Dedifferentiated amniotic fluid mesenchymal stem cell (primary cell): ENCODE data around the gene GRIA1.

Experiments
- DNase-seq: peaks from one replicate; pipeline ENCODE4 v3.0.0-alpha.2; 2016; ENCODE audit errors: extremely low spot score

GRIA1 gene

DNA sequence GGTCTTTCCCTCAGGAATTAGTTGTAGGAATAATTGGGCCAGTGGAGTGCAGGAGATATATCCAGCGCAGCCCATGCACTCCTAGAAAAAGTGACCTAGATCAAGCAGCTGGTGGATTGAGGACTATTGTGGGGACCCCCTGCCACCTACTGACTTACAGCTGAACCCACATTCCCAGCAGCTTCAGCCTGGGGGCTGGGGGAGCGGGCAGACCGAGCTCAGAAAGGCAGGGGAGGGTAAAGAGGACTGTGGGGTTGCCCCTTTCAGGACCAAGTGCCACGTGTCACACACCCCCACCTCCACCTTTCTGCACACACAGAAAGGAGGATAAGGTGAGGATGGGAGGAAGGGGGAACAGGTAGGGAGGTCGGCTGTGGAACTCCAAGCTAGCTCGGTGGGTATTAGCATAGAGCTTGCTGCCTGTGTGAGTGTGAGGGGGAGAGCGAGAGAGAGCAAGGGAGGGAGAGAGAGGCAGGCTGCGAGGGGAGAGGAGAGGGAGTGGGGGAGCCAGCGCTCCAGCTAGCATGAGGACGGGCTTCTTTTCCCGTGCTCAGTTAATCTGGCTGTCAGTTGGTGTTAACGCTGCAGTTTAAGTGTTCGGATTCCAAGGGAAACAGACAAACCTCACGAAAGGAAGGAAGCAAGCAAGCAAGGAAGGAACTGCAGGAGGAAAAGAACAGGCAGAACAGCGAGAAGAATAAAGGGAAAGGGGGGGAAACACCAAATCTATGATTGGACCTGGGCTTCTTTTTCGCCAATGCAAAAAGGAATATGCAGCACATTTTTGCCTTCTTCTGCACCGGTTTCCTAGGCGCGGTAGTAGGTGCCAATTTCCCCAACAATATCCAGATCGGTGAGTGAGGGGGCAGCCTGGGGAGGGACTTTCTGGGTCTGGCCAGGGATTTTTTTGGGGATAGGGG, at the start of gene GRIA1:
GRIA1 (plus strand) TSS at position 553 of the 920 bp plus-strand sequence.
- no peak for DNase-seq

DNA sequence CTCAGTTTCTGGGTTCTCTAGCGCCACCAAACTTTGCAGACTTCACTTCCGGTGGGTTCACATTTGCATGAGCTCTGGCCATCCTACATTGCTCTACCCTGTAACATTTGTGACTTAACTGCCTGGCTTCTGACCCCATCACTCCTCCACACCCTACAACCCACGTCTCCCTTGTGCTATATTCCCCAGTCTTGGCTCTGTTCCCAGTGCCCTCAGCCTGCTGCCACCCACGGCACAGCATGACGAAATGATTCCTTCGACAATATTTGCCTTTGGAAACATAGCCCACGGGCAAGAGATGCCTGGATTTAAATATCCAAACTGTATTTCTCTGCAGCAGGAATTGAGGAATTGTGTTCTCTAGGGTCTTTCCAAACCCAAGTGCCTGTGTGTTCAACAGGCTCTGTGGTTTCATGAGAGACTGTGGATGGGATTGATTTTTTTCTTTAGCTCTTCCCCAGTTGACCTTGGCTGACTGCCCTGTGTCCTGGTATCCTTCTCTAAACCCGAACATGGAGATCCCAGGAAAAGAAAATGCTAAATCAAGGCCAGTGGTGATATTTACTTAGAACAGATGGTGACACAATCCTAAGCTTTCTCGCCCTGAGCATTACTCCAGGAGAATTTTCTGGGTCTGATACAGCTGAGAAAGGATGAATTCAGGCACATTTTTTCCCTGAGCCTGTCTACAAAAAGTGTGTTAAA, 44.4 kb upstream of the GRIA1 start:
- DNase-seq: peak; percentile 26

DNA sequence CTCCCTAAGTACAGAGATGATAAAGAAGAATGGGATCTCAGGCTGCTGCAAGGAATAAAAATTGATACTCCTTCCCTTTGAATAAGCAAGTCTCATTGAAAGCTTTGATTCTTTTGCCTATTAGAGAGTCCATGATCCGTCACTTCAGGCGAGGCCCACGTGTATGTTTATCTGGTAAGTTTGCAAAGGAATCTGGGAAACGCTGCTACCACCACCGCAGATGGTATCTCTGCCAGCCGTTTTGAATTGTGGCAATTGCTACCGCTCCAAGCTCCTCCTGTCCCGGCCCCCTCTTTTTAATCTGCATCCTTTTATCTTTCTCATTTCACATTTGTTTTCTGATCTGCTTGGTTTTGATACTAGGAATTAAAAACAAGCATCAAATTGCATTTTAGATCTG, 42.9 kb upstream of the GRIA1 start:
- DNase-seq: no peak

DNA sequence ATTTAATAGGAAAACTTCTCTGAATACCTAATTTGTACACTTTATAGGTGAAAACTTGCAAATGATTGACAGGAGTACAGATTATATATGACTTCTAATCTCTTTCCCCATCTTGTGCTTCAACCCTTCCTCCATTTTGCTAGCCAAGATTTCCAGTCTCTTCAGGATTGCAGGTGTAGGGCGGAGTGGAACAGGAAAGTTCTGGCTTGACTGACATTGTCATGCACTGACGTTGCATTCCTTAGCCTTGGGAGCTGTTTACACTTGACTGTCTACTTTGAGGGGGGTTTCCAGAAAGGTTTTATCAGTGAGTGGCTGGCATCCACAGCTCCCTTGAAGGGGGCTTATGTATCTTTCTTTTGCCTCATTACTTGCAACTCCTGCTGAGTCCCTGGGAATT, 34.1 kb upstream of the GRIA1 start:
- no peak for DNase-seq

DNA sequence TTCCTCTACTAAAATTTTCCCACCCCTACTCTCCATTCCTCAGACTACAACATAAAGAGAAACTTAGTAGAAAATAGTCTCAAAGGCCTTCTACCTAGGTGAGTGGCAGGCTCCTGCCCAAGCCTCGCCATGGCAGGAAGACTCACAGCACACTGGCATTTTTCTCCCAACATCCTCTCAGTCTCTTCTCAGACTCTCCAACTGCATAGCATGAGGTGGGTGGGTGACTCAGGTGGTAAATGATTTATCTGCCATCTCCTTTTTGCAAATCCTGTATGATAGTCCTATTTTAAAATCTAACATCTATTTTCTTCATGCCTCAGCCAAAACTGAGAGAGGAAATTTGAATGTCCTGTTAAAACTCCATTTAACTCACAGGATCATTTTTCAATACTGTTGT, 33.5 kb upstream of the GRIA1 start:
- DNase-seq: no peak

DNA sequence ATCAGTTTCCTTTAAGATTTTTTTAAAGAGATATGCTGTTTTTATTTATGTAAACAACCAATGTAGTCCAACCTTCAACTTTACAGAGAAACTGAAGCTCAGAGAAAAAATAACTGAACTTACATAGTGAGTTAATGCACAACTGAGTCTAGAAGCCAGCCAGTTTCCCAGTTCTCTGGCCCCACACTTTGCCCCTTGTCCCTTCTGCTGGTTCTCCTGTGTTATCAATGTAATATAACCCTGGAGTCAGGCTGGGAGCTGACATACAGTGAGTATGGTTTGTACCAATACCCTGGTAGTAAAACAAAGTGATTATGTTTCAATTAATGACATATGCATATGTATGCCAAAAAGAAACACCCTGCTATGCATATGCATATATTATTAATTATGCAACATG, 32.2 kb upstream of the GRIA1 start:
- no peak for DNase-seq

DNA sequence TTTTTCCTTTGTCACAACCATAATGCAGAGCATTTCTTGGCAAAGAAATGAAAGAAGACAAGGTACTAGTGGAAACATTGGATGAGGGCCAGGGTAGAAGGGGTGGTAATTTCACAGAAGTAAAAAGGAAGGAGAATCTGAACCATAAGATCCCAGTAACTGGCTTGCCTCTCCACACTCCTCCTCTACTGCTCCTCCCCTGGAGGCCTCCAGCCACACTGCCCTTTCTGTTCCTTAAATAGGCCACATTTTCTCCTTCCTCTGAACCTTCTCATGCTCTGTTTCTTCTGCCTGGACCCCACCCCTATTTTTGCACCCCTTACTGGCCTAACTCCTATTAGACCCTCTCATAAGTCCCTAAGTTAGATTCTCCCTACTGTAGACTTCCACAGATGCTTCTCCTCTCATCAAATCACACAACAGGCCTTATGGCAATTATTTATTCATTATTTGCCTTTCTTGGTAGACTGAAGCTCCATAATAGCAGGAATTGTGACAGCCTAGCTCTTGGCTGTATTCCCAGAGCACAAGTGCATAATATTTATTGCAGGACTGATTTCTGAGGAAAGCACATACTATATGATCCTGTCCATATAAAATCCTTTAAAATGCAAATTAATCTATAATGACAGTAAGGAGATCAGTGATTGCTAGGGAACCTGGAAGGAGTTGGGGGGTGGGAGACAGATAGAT, 31.3 kb upstream of the GRIA1 start:
- no peak for DNase-seq

DNA sequence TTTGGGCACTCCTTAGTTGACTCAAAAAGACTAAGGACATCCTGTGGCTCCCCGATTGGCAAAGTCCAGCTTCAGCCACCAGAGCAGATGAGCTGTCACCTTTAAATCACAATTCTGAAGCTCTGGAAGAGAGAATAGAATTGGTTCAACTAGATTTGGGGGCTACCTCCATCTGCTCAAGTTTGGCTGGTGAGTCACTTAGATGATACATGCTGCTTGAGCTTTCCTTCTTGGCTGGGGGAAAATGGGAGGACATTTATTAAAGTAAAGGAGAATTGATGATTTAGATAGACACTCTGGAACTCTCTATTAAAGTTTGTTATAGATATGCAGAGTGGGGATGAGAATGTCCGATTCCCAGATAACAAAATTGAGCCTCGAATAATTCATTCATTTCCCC, 30.0 kb upstream of the GRIA1 start:
- DNase-seq: no peak

DNA sequence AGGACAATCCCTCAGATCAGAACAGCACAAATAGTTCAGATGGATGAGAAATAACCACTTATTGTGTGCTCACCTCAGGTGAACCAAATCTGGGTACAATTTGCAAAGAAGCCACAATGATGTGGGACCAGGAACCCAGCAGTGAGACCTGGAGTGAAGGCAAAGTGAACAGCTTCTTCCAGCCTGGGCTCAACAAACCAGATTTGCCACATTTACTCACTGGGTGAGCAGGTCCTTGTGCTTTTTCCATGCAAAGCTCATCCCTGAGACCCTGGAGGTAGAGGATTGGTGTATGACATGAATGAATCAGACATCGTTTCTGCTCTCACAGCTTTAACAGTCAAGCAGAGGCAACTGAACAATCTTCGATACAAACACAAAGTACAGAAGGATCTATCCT, 29.1 kb upstream of the GRIA1 start:
- no peak for DNase-seq

DNA sequence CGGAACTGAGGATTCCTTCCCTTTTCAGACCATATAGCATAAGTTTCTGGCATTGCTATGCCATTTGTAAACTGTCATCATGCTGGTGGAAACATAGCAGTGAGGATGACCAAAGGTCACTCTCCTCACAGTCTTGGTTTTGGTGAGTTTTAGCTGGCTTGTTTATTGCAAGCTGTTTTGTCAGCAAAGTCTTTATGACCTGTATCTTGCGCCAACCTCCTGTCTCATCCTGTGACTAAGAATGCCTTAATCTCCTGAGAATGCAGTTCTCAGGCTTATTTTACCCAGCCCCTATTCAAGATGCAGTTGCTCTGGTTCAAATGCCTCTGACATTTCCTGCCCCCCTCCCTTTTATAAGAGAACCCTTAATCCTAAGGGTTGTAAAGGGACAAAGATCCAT, 26.7 kb upstream of the GRIA1 start:
- peak; percentile 26 for DNase-seq

DNA sequence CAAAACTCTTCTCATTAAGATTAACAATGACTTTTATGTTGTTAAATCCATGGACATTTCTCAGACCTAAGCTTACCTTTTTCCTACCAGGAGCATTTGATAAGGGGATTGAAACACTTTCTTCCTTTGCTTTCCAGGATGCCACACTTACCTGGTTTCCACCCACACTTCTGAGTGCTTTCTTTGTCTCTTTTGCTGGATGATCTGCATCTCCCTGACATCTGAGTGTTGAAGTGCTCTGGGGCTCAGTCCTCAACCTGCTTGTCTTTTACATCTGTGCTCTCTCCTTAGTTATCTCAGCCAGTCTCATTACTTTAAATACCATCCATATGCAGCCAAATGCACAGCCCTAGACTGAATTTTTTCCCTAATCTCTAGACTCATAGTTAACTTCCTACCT, 22.9 kb upstream of the GRIA1 start:
- DNase-seq: no peak

DNA sequence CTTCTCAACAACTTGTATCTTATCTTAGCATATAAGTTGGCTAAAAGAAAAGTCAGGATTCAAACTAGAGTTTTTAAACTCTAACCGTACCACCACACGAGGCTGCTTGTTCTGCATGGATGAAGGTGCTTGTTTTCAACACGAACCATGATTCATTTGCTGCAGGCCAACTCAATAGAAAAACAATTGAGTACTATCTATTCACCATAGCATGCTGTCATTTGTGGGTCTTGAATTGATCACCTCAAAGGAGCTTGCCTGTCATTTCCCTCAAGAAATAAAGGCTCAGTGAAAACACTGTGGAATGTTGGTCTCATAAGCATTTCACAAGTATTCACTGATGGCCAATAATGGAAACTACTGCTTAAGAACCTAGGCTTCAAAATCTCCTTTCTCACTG, 21.0 kb upstream of the GRIA1 start:
- DNase-seq: no peak

DNA sequence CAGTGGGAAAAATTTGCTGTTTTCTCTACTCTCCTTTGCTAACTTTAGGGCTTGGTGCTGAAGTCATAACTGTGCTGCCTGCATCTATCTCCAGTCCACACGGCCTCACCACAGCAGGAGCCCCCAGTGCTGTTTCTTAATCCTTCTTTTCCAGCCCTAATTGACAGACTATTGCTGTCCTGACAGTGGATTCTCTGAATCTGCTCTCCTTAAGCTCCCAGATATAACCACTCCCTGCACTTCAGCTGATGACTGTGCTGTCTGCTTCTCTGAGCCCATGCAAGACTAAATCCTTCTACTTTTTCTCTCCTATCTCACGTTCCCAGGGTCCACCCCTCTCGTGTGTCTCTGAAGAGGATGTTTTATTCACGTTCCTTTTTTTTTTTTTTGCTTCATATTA, 19.7 kb upstream of the GRIA1 start:
- DNase-seq: no peak

DNA sequence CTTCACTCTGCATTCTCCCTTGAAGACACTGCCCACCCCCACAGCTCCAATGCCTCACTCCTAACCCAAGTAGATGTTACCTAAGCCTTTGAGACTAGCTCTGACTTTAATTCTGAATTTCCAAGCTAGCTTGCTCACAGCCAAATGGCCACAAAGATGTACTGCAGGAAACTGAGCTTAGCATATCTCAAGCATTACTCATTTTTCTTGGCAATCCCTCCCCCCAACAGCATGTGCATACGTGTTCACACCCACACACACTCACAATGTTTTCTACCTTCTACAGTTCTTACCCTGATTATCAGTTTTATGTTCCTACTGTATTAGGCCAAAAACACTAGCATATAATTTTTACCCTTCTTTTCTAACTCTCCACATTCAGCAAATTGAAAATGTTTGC, 13.7 kb upstream of the GRIA1 start:
- DNase-seq: no peak

DNA sequence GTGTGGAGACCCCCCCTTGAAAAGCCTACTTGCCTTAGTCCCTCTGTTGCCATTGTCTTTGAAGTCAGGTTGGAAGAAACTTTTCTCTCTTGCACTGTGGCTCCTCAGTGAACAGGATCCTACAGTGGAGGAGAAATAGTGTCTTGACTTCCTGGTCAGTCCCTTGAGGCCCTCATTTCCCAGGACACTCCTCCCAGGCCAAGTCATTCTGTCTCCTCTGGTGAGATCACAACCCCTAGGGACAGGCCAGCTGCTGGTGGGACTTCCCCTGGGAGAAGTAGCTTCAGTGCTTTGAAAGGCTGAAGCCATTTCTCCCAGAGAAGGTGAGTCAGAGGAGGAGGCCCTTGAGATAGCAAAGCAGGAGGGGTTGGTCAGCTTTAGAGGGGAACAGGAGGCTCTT, 10.1 kb upstream of the GRIA1 start:
- no peak for DNase-seq

DNA sequence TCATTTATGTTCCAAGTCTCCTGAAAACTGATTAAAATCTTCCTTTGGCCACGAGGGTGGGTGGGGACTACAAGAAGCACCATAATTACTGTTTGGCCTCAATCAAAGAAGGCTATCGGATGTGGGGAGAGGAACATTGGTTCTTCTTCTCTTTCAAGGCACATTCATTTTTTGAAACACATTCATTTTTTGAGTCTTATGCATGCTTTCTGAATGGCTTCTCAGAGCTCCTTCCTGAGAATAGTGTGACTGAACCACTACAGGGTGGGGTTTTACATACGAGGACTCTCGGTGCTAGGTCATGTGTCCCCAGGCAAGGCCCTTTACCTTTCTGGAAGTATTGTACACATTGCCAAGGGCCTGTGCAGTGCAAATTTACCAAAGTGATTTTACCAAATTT, 7.0 kb upstream of the GRIA1 start:
- DNase-seq: no peak

DNA sequence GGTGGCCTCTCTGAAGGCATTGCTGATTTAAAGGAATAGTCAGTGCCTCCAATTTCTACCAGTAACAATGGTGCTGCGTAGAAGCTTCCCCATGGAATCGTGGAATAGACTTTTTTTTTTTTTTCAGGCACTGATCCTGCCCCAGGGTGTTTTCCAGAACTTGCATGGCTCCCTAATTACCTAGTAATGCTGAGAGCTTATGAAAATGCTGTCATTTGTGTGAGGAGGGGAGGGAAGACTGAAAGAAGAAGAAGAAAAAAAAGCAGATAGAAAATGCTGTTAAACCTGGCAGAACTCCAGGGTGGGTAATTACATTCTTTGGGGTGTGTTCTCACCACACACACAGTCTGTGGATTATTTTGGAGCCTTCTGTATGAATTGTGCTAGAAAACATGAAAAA, 4.8 kb upstream of the GRIA1 start:
- no peak for DNase-seq

DNA sequence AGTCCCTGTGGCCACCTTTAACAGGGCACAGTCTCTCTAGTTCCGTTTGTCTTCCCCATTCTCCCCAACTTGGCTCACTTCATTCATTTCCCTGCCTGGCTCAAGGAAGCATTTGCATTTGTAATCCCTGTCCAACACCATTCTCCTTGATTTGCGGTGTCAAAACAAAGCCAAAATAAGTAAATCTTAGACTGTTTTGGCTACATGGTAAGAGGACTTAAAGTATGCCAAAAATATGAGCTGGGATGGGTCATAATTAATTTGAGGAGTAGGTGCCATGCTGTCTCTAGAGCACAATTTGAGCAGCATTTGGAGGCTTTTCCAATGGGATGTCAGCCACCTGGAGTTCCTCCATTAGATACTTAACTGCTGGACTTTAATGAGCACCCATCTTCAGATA, 3.7 kb upstream of the GRIA1 start:
- no peak for DNase-seq

DNA sequence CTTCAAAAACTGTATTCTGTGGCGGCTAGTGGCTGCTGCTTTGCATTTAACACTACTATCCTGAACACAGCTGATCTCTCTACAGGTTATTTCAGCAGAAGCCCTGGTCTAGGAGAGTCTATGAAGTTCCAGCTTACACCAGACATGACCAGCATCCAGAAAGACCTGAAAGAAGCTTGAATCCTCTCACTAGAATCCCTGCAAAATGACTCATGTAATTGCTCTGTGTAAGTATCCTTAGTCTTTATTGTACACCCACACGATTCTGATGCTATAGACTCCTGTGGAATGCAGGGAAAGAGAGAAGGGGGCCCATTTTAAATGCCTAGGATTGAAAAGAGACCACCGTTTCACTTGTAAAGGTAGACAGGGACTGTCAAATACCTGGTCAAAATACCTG, 859 bp upstream of the GRIA1 start:
- no peak for DNase-seq

DNA sequence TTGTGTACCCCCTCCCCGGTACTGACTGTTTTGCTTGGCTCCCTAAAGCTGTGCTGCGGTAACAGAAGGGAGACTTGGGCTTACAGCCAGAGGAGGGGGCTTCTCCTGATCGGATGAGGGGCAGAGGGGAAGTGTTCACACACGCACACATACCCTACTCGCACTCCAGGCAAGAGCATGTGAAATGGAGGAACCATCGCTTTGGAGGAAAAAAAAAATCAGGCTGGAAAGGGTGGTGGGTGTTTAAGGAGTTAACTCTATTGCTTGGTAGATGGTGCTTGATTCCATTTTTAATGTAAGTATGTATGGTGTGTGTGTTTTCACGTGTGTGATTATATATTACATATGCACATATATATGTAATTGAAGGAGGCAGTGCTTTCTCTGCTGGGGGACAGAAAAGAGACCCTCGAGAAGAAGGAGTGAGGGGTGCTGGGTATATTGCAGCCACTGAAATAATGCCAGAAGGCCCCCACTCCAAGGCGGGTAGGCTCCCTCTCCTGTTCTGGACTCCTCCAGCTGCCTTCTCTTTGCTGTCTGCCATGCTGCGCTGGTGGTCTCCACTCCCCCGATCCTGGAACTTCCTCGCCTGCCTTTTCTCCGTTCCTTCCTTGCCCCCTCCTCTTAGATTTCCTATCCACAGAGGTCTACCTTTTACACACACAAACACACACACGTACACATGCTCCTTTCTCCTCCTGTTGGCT, 721 bp downstream of the GRIA1 start:
- no peak for DNase-seq

DNA sequence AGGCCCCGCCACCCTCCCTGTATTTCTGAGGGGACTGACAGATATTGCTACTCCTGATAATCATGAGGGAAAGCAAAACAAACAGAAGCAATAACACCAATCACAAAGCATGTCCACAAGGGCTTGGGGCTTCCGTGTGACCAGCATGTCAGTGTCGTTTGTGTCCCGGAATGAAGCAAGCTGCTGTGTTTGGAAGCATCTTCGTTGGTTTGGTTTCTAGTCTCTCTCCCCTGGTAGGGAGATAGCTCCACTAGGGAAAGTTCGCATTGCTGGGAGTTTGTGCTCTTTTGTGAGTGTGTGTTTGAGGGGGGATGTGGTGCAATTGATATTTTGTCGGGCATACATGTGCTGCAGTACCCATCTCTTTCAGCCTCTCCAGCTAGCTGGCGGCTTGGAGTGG, 1.4 kb downstream of the GRIA1 start:
- DNase-seq: no peak

DNA sequence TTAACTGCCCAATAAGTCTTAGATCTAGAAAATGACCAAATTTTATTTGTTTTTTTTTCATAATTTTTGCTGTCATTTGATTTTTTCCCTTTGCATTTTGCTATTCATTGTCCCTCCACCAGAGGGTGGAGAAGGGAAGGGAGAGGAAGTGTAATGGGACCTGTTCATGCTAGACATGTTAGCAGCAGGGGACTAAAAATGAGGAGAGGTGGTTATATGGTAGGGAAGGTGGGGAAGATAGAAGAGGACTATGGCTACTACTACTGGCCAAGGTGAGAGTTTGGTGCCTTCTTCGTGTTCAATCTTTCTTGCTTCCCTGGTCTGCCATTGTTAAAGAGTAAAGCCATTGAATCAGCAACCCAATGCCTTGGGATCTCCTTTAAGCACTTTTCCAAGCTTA, 6.4 kb downstream of the GRIA1 start:
- DNase-seq: peak; percentile 39
